ENCODE results near the gene ERCC3. TPM values are rescaled to one million over a fixed set of nuclear protein-coding genes. Genes with fewer than 3 reads are reported as not detected.

Gene ERCC3
- total and polyA plus RNA-seq, 2 of the 13 experiments (the other 11 are each of a cell fraction or from before 2014, with no cell fraction given): 49.7 to 64.6 TPM

GRCh38 chr2:127239395-127239794 lies 54.5 kb downstream of the ERCC3 start (continued):
- TF ChIP-seq PAXIP1 (CRISPR knock-in tag; conservative IDR thresholded peaks at IDR 0.05): 0 out of 2 replicates have a peak, but pooled peaks have one; percentile 19
- TF ChIP-seq ZNF747 (CRISPR knock-in tag; IDR thresholded peaks at IDR 0.05; ENCODE audit: borderline replicate concordance): no peak
- TF ChIP-seq SOX6 (IDR thresholded peaks at IDR 0.05): no peak
- TF ChIP-seq SOX6 (CRISPR knock-in tag; IDR thresholded peaks at IDR 0.05): peak; percentile 75
- TF ChIP-seq SP2 (CRISPR knock-in tag; IDR thresholded peaks at IDR 0.05): no peak
- TF ChIP-seq NFE2 (CRISPR knock-in tag; IDR thresholded peaks at IDR 0.05): no peak
- no peak for TF ChIP-seq KLF11 (CRISPR knock-in tag; IDR thresholded peaks at IDR 0.05)
- TF ChIP-seq ZNF276 (CRISPR knock-in tag; IDR thresholded peaks at IDR 0.05; ENCODE audit: low read depth): no peak
- TF ChIP-seq ZNF589 (CRISPR knock-in tag; conservative IDR thresholded peaks at IDR 0.05): no peak
- TF ChIP-seq ZKSCAN5 (CRISPR knock-in tag; IDR thresholded peaks at IDR 0.05): no peak
- no peak for TF ChIP-seq TP53 (CRISPR knock-in tag; conservative IDR thresholded peaks at IDR 0.05)
- no peak for TF ChIP-seq GTF2F1 (IDR thresholded peaks at IDR 0.05; ENCODE audit: low read length)
- TF ChIP-seq TCF7 (IDR thresholded peaks at IDR 0.05; ENCODE audit: low read depth): 0 out of 2 replicates have a peak, but pooled peaks have one; percentile 10
- no peak for TF ChIP-seq SRF (IDR thresholded peaks at IDR 0.05; ENCODE audit: low read depth, low read length)
- TF ChIP-seq ZFYVE20 (CRISPR knock-in tag; IDR thresholded peaks at IDR 0.05; ENCODE audit: borderline replicate concordance, low read depth): no peak
- TF ChIP-seq ZNF30 (CRISPR knock-in tag; IDR thresholded peaks at IDR 0.05): no peak
- TF ChIP-seq PRMT3 (CRISPR knock-in tag; IDR thresholded peaks at IDR 0.05; ENCODE audit: borderline replicate concordance, low read depth): no peak
- TF ChIP-seq ZNF329 (CRISPR knock-in tag; IDR thresholded peaks at IDR 0.05; ENCODE audit: low read depth): no peak
- TF ChIP-seq SOX5 (CRISPR knock-in tag; IDR thresholded peaks at IDR 0.05; ENCODE audit: borderline replicate concordance): peak; percentile 87
- peak; percentile 26; the same call in 1 of the 2 replicates for TF ChIP-seq HDAC1 (CRISPR knock-in tag; IDR thresholded peaks at IDR 0.05)
- TF ChIP-seq ZNF883 (CRISPR knock-in tag; IDR thresholded peaks at IDR 0.05; ENCODE audit: not compliant biosample characterization): no peak
- TF ChIP-seq STAT5B (CRISPR knock-in tag; IDR thresholded peaks at IDR 0.05): no peak
- TF ChIP-seq ZBTB38 (CRISPR knock-in tag; IDR thresholded peaks at IDR 0.05): no peak
- TF ChIP-seq SOX13 (IDR thresholded peaks at IDR 0.05): peak; percentile 58
- peak in 1 of 2 experiments; percentile 76; a peak in 2 of 4 replicates for TF ChIP-seq SOX13 (CRISPR knock-in tag; conservative IDR thresholded peaks at IDR 0.05 in 1 of 2, IDR thresholded peaks at IDR 0.05 in 1 of 2)
- no peak for TF ChIP-seq ATF3 (CRISPR knock-in tag; IDR thresholded peaks at IDR 0.05)
- no peak for TF ChIP-seq ZKSCAN8 (CRISPR knock-in tag; IDR thresholded peaks at IDR 0.05; ENCODE audit: borderline replicate concordance)
- TF ChIP-seq BCL6 (CRISPR knock-in tag; IDR thresholded peaks at IDR 0.05): peak; percentile 43; the same call in 1 of the 2 replicates
- no peak for TF ChIP-seq RXRA (CRISPR knock-in tag; IDR thresholded peaks at IDR 0.05)
